Ovary (tissue), 9 donors: ENCODE results near the gene SETD1A. TPM values are rescaled to one million over a fixed set of nuclear protein-coding genes. Genes with fewer than 3 reads are reported as not detected.

Source experiments
- DNase-seq, 5 donors: peaks; one replicate each; pipeline ENCODE4 v3.0.0-alpha.2; 2019 to 2020
- H3K27ac ChIP-seq, 2 donors: fragments of 200-600 bp; one replicate each; pipeline versions ENCODE4 v1.5.1 to v1.8.0; 2019 to 2022
- H3K27me3 ChIP-seq: fragments of 200-600 bp; one replicate; pipeline ENCODE4 v1.8.0; 2022
- H3K36me3 ChIP-seq: fragments of 200-600 bp; sonication (generic); one replicate; pipeline ENCODE4 v1.5.1; 2019
- H3K4me1 ChIP-seq: one replicate; pipeline ENCODE4 v1.8.1; 2013; ENCODE audit warnings: mild to moderate bottlenecking, moderate library complexity; ENCODE audit not compliant: insufficient read depth
- H3K4me3 ChIP-seq: fragments of 200-600 bp; sonication (generic); one replicate; pipeline ENCODE4 v1.5.1; 2017
- H3K9me3 ChIP-seq, 2 donors: fragments of 200-600 bp in 1 of 2; sonication (generic) in 1 of 2; one replicate each; pipeline versions ENCODE4 v1.5.1 to v1.8.1; 2013 to 2019; ENCODE audit warnings: mild to moderate bottlenecking in 1 of 2, moderate library complexity in 1 of 2
- CTCF ChIP-seq, 3 donors: fragments of 450-650 bp in 2 of 3; fragments of 200-600 bp in 1 of 3; IDR thresholded peaks; one replicate each; pipeline versions ENCODE4 v1.5.1 to v1.8.0; 2016 to 2022; ENCODE audit warnings: antibody characterized with exemption in 3 of 3, mild to moderate bottlenecking in 1 of 3
- EP300 ChIP-seq: sonication (generic); formaldehyde crosslinking; IDR thresholded peaks from one replicate; pipeline ENCODE4 v1.6.1; 2017; ENCODE audit warnings: antibody characterized with exemption
- POLR2A ChIP-seq: fragments of 450-650 bp; IDR thresholded peaks from one replicate; pipeline ENCODE4 v1.6.1; 2017; ENCODE audit warnings: antibody characterized with exemption, mild to moderate bottlenecking, moderate library complexity
- WGBS, 3 donors: extraction: QIAGEN DNeasy Blood & Tissue Kit in 1 of 3; methylation state at CpG; one replicate each; pipeline versions ENCODE4 v1.1.5 to v1.1.7; 2013 to 2017; 5-methylcytosine and 5-hydroxymethylcytosine counted together
- intact Hi-C, 4 donors: fragments of 100-400 bp; cut with DNase I; formaldehyde crosslinking; loops; one replicate each; pipeline versions ENCODE4 v1.11.0 to v1.15.1; 2022 to 2023
- polyA plus RNA-seq, 2 donors: library from polyadenylated mRNA; stranded (reverse); fragments of 200-250 nt in 1 of 2; fragments of 350-450 nt in 1 of 2; fragmentation: Illumina TruSeq in 1 of 2; extraction: RNeasy Lipid Tissue Mini Kit (QIAGEN cat#74804) in 1 of 2; gene quantifications; one replicate each; pipeline ENCODE4 v1.2.3, GENCODE V29; 2013 to 2014
- total RNA-seq, 7 donors: library from RNA; depleted of rRNA in 2 of 7; stranded (reverse); fragments of >200 nt in 2 of 7; fragmentation: NEBNext Ultra II Directional in 3 of 7; extraction: Animal tissue kit (Norgen Biotek cat#: 25700) in 3 of 7; gene quantifications; one replicate each; pipeline versions ENCODE4 v1.1.0 to v1.2.4, GENCODE V29; 2016 to 2023
- donor health status: DM: no; HTN: no; CAD: no; lungs with moderate emphysema.
- donor health status: DM: no; HTN: no; CAD: no.
- donor health status: Bipolar disorder and iron deficiency.
- donor health status: DM: yes; HTN: yes; CAD: no.
- donor health status: DM: no; HTN: no; CAD: no.
- donor health status: DM: yes; HTN: yes; CAD: no.

The SETD1A gene
- total and polyA plus RNA-seq, 9 donors = 5.0 to 31.8 (median 24.7) TPM

DNA sequence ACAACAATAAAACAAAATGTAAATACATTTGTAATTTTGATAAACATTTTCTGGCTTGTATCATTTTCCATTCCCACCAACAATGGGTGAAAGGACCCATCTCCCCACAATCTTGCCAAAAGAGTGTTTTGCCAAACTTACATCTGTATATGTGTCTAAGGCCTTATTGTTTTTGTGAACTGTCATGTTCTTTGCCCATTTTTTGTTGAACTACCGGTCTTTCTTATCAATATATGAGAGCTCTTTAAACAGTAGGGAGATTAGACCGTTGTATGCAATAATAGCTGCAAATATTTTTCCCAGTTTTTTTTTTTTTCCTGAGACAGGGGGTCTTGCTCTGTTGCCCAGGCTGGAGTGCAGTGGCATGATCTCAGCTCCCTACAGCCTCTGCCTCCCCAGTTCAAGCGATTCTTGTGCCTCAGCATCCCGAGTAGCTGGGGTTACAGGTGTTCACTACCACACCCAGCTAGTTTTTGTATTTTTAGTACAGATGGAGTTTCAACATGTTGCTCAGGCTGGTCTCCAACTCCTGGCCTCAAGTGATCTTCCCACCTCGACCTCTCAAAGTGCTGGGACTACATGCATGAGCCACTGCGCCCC, 66.2 kb downstream of the SETD1A start:
- WGBS, 3 donors = 64 to 71% (median 67%) methylated on average over 6 of the region's 6 CpGs
- Histone ChIP-seq H3K9me3 (no peaks in the 10 kb centered on the region), H3K4me1 (no peaks in the 10 kb centered on the region), H3K27me3 (no peaks in the 10 kb centered on the region), H3K4me3 (no peak overlapping the region), H3K27ac (no peak overlapping the region), H3K36me3 (no peaks in the 10 kb centered on the region)
- intact Hi-C loops = no loop called here
- DNase-seq = no peak
- TF ChIP-seq EP300 (no peak), POLR2A (no peak), CTCF (IDR thresholded peaks at IDR 0.05) (no peak)

- Histone ChIP-seq H3K27me3 (no peaks in the 10 kb centered on the region), H3K4me3 (no peak overlapping the region), H3K27ac (no peak overlapping the region), H3K9me3 (no peaks in the 10 kb centered on the region), H3K36me3 (no peaks in the 10 kb centered on the region), H3K4me1 (no peaks in the 10 kb centered on the region)
- TF ChIP-seq POLR2A (no peak), CTCF (IDR thresholded peaks at IDR 0.05) (no peak)
- no peak for DNase-seq
- intact Hi-C loops = loop anchor here in 1 of 4 donors (5.0 kb wide), 1 partner anchor 33 kb away; no protein-coding TSS in a partner anchor
- 70 to 78% (median 75%) methylated on average over 5 of the region's 5 CpGs for WGBS, 3 donors
These were observed 67.8 kb downstream of the SETD1A start for GRCh38 chr16:31025339-31025738.

DNA sequence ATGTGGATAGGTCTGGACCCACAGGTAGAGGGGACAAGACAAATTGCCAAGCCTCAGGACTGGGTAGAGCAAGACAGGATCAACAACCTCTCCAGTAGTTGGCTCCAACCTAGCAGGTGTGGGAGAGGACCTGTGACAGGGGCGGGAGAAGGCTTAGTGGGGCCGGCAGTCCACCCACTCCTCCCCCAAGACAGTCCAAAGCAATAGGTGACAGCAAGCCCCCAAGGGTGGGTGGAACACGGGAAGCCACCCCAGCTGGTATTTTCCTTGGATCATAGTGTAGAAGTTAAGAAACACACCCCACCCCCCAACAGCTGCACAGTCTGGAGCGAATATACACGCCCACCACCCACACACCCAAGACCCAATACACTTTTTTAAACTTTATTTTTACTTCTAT, 71.7 kb downstream of the SETD1A start:
- 61 to 73% (median 71%) methylated on average over 5 of the region's 5 CpGs for WGBS, 3 donors
- Histone ChIP-seq H3K4me3 (no peak overlapping the region), H3K36me3 (no peaks in the 10 kb centered on the region), H3K4me1 (peaks cover 3% of the 10 kb centered on the region), H3K27me3 (no peaks in the 10 kb centered on the region), H3K9me3 (no peaks in the 10 kb centered on the region), H3K27ac (no peak overlapping the region)
- intact Hi-C loops = loop anchor here in 1 of 4 donors (5.0 kb wide), 1 partner anchor 37 kb away; no protein-coding TSS in a partner anchor
- no peak for DNase-seq
- TF ChIP-seq EP300 (no peak), POLR2A (no peak), CTCF (IDR thresholded peaks at IDR 0.05) (no peak)

DNA sequence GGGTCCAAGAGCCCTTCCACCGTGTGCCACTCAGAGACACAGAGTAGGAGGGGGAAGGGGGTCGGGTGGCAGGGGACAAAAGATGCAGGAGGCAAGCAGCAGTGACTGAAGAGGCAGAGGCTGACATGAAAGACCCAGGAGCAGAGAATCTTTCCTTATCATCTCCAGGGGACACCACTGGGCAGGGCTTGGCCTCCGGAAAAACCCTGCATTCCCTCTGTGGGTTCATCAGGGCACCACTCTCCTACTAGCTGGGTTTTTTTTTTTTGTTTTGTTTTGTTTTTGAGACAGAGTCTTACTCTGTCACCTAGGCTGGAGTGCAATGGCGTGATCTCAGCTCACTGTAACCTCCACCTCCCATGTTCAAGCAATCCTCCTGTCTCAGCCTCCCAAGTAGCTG, 73.7 kb downstream of the SETD1A start:
- Histone ChIP-seq H3K27me3 (no peaks in the 10 kb centered on the region), H3K36me3 (no peaks in the 10 kb centered on the region), H3K9me3 (no peaks in the 10 kb centered on the region), H3K27ac (no peak overlapping the region), H3K4me3 (no peak overlapping the region), H3K4me1 (peaks cover 6% of the 10 kb centered on the region)
- TF ChIP-seq POLR2A (no peak), EP300 (no peak), CTCF (IDR thresholded peaks at IDR 0.05) (no peak)
- DNase-seq = no peak
- intact Hi-C loops = loop anchor here in 1 of 4 donors (10.0 kb wide), 1 partner anchor 46 kb away; the partner anchor contains the start of gene HSD3B7
- 82 to 88% (median 84%) methylated on average over 4 of the region's 4 CpGs for WGBS, 3 donors
